HG03575 (cell line): Measurements from ENCODE around the gene KRTAP9-9.
"Not testable (repeated sequence)": the region's sequence is repeated elsewhere in the genome, so short reads cannot be mapped to it uniquely, and the experiment has no call there.

Experiments used
- ATAC-seq: cut with Tn5 transposase; IDR thresholded peaks from one replicate; pipeline ENCODE4 v1.9.1; 2021; ENCODE audit not compliant: unreplicated experiment, insufficient number of reproducible peaks, low FRiP score; ENCODE audit errors: extremely low read depth

The KRTAP9-9 gene

DNA sequence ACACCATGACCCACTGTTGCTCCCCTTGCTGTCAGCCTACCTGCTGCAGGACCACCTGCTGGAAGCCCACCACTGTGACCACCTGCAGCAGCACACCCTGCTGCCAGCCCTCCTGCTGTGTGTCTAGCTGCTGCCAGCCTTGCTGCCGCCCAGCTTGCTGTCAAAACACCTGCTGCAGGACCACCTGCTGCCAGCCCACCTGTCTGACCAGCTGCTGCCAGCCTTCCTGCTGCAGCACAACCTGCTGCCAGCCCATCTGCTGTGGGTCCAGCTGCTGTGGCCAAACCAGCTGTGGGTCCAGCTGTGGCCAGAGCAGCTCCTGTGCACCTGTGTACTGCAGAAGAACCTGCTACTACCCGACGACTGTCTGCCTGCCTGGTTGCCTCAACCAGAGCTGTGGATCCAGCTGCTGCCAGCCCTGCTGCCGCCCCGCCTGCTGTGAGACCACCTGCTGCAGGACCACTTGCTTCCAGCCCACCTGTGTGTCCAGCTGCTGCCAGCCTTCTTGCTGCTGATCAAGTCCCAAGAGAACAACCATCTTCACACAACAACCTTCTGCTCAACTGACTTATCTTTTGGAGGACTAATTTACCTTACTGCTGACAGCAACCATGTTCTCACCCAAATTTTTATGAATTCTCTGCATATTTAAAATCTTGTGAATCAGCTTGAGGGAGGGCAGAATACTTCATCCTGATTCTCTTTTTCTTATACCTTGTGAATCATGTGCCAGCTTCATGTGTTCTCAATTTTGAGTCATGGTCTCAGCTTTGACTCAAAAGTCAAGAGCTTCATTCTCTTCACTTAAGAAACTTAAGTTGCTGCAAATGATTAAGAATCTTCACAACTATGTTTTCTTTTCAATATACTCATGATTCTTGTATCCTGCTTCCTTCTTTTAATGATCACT, at the start of gene KRTAP9-9:
Gene KRTAP9-9, plus strand, starts transcription at position 4 of the 910 bp plus-strand sequence.
- ATAC-seq: not testable (repeated sequence)

DNA sequence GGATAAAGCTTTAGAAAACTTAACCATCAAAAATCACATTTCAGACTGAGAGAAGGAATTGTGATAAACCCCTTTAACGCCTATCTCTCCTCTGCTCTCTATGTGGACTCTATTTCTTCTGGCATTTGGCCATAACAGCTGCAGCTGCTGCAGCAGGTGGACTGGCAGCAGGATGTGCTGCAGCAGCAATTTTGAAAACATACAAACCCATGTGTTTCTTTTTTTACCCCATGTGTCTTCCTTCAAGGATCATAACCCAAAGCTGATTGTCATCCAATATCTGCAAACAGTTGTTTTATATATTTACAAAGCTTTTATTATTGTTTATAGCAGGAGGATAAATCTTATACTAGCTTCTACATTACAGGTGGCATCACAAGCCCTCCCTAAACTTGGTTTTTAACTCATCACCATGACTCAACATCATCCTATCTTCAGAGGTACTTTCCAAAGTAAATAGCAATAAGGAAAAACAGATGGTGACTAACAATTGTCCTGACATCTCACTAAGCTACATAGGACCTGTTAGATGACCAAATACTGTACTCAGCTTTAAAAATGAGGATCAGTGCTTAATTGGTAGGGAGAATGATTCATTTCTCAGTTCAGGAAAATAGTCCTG, 43.2 kb upstream of the KRTAP9-9 start:
- no peak for ATAC-seq

- no peak for ATAC-seq
These were observed 42.5 kb upstream of the KRTAP9-9 start for GRCh38 chr17:41212524-41213169.

DNA sequence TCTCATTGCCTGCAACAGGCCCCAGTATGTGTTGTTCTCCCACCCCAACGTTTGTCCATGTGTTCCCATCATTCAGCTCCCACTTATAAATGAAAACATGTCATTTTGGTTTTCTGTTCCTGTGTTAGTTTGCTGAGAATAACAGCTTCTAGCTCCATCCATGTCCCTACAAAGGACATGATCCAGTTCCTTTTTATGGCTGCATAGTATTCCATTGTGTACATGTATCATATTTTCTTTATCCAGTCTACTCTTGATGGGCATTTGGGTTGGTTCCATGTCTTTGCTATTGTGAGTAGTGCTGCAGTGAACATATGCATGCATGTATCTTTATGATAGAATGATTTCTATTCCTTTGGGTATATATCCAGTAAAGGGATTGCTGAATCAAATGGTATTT, 39.5 kb upstream of the KRTAP9-9 start:
- no peak for ATAC-seq

DNA sequence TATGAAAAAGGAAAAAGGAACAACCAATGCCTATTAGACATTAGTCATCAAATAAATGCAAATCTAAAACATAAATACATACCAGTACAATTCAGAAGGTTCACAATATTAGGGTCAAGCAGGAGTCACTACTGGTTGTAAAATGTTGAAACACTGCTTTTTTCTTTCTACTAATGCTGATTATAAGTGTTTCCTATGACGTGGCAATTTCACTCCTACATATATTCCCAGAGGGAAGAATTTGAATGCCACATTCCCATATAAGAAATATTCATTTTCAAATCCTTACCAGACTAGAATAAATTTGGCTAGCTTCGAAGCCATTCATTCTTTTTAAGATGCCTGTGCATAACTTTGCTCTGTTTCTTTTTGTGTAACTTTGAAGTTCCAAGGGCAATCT, 31.4 kb upstream of the KRTAP9-9 start:
- no peak for ATAC-seq

GRCh38 chr17:41226051-41226450, 29.1 kb upstream of the KRTAP9-9 start:
- ATAC-seq: no peak

GRCh38 chr17:41226598-41227095, 28.5 kb upstream of the KRTAP9-9 start, which contains the start of gene KRTAP9-2:
Gene KRTAP9-2, plus strand, starts transcription at chr17:41226648. Its CDS starts 7 bp downstream, at chr17:41226655.
- ATAC-seq: not testable (repeated sequence)

GRCh38 chr17:41230094-41230493, 25.1 kb upstream of the KRTAP9-9 start:
- no peak for ATAC-seq

DNA sequence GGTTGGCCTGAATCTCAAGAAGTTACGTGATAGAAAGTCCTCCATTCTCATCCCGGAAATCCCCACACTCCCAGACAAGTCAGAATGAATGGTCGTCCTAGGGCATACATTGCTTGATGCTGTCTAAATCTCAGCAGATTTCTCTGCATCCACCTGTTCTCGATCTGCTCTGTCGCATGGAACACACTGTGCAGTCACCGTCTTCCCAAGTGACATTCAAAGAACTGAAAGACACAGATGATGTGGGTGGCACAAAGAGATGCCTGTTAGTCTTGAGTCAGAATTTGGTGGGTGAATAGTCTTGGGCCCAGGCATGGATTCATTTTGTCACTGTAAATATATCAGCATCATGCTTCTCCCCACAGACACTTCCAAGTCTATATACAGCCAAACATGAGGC, 23.5 kb upstream of the KRTAP9-9 start:
- no peak for ATAC-seq

DNA sequence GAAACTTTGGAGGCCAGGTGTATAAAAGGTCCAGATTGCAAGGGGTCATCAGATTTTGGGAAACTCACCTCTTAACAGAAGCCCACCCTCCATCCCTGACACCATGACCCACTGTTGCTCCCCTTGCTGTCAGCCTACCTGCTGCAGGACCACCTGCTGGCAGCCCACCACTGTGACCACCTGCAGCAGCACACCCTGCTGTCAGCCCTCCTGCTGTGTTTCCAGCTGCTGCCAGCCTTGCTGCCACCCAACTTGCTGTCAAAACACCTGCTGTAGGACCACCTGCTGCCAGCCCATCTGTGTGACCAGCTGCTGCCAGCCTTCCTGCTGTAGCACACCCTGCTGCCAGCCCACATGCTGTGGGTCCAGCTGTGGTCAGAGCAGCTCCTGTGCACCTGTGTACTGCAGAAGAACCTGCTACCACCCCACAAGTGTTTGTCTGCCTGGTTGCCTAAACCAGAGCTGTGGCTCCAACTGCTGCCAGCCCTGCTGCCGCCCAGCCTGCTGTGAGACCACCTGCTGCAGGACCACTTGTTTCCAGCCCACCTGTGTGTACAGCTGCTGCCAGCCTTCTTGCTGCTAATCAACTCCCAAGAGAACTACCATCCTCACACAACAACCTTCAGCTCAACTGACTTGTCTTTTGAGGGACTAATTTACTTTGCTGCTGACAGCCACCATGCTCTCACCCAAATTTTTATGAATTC, 22.6 kb upstream of the KRTAP9-9 start, which contains the start of gene KRTAP9-3:
Gene KRTAP9-3, plus strand, starts transcription at position 51 of the 707 bp plus-strand sequence. Its CDS starts 53 bp downstream, at position 104.
- ATAC-seq: not testable (repeated sequence)

DNA sequence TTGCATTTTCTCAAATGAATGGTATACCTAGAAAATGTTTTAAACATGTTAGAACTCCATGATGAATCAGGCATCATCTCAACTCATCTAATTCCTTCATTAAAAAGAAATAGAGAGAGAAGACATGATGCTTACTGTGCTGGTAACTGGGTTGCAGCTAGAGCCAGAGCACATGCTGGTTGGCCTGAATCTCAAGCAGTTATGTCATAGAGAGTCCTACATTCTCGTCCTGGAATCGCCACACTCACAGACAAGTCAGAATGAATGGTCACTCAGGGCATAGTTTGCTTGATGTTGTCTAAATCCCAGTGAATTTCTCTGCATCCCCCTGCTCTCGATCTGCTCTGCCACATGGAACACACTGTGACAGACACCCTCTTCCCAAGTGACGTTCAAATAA, 18.1 kb upstream of the KRTAP9-9 start:
- ATAC-seq: not testable (repeated sequence)

DNA sequence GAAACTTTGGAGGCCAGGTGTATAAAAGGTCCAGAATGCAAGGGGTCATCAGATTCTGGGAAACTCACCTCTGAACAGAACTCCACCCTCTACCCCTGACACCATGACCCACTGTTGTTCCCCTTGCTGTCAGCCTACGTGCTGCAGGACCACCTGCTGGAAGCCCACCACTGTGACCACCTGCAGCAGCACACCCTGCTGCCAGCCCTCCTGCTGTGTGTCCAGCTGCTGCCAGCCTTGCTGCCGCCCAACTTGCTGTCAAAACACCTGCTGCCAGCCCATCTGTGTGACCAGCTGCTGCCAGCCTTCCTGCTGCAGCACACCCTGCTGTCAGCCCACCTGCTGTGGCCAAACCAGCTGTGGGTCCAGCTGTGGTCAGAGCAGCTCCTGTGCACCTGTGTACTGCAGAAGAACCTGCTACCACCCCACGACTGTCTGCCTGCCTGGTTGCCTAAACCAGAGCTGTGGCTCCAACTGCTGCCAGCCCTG, 17.2 kb upstream of the KRTAP9-9 start, which contains the start of gene KRTAP9-8:
Gene KRTAP9-8, plus strand, starts transcription at position 51 of the 489 bp plus-strand sequence. Its CDS starts 53 bp downstream, at position 104.
- not testable (repeated sequence) for ATAC-seq

- not testable (repeated sequence) for ATAC-seq
These were observed 8.0 kb upstream of the KRTAP9-9 start for GRCh38 chr17:41246995-41247787.

DNA sequence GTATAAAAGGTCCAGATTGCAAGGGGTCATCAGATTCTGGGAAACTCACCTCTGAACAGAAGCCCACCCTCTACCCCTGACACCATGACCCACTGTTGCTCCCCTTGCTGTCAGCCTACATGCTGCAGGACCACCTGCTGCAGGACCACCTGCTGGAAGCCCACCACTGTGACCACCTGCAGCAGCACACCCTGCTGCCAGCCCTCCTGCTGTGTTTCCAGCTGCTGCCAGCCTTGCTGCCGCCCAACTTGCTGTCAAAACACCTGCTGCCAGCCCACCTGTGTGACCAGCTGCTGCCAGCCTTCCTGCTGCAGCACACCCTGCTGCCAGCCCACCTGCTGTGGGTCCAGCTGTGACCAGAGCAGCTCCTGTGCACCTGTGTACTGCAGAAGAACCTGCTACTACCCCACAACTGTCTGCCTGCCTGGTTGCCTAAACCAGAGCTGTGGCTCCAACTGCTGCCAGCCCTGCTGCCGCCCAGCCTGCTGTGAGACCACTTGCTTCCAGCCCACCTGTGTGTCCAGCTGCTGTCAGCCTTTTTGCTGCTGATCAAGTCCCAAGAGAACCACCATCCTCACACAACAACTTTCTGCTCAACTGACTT, 5.4 kb upstream of the KRTAP9-9 start, which contains the start of gene KRTAP9-4:
Gene KRTAP9-4, plus strand, starts transcription at position 51 of the 604 bp plus-strand sequence. Its CDS starts 34 bp downstream, at position 85.
- ATAC-seq: not testable (repeated sequence)

- no peak for ATAC-seq
These were observed 3.9 kb upstream of the KRTAP9-9 start for GRCh38 chr17:41251261-41251660.

DNA sequence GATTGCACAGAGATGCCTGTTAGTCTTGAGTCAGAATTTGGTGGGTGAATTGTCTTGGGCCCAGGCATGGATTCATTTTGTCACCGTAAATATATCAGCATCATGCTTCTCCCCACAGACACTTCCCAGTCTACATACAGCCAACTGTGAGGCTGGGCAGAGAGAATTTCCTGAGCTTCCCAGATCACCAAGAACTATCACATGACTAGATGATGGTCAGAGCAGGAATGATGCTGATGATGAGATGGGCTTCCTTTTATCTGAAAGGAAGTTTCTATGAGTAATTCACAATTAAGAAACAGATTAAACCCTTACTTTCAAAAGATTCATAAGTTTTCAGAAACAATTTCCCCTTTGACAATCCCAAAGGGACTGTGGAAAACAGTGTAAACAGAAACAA, 323 bp upstream of the KRTAP9-9 start:
- no peak for ATAC-seq

DNA sequence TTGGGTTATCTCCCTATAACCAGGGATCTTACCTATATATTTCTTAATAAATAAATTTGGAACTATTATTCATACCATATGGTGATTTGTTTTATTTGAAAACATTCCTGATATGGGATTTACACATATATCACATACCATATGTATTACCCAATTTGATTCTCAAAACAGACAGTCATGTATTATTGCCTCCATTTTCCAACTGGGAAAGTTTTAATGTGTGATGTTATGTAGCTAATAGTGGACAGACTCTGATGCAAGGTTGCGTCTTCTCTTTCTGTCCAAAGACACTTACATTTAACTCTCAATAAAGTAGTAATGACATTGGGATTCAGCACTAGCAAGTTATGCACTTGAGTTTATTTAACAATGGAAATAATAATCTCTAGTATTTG, 1.1 kb downstream of the KRTAP9-9 start:
- no peak for ATAC-seq
